ENCODE data around the gene EFCAB8.

EFCAB8 gene

GRCh38 chr20:32893263-32894025, 34.7 kb downstream of the EFCAB8 start:
- no peaks in the 10 kb centered on the region for H4K20me1 ChIP-seq (ENCODE audit: insufficient read depth)
- no peak overlapping the region for H3K4me2 ChIP-seq
- no peaks in the 10 kb centered on the region for H3K27me3 ChIP-seq (ENCODE audit: insufficient read depth, low read depth)
- no peaks in the 10 kb centered on the region for H3K4me1 ChIP-seq (ENCODE audit: low read depth, poor library complexity, severe bottlenecking)
- no peak overlapping the region for H3K9ac ChIP-seq
- no peaks in the 10 kb centered on the region for H3K36me3 ChIP-seq (ENCODE audit: insufficient read depth)
- H3K27ac ChIP-seq: no peak overlapping the region
- no peaks in the 10 kb centered on the region for H3K79me2 ChIP-seq (ENCODE audit: insufficient read depth, low read depth)
- H2AFZ ChIP-seq (ENCODE audit: low read depth): no peak overlapping the region
- no peak overlapping the region for H3K4me3 ChIP-seq (IDR thresholded peaks at IDR 0.05; ENCODE audit: insufficient read depth, low read depth, low read length)
- TF ChIP-seq CTCF (conservative IDR thresholded peaks at IDR 0.05; ENCODE audit: low read depth, low read length): no peak

- Histone ChIP-seq H2AFZ (ENCODE audit: low read depth) (no peak overlapping the region), H3K4me3 (IDR thresholded peaks at IDR 0.05; ENCODE audit: insufficient read depth, low read depth, low read length) (no peak overlapping the region), H4K20me1 (ENCODE audit: insufficient read depth) (no peaks in the 10 kb centered on the region), H3K27me3 (ENCODE audit: insufficient read depth, low read depth) (no peaks in the 10 kb centered on the region), H3K27ac (no peak overlapping the region), H3K36me3 (ENCODE audit: insufficient read depth) (no peaks in the 10 kb centered on the region), H3K4me2 (no peak overlapping the region), H3K79me2 (ENCODE audit: insufficient read depth, low read depth) (no peaks in the 10 kb centered on the region), H3K4me1 (ENCODE audit: low read depth, poor library complexity, severe bottlenecking) (no peaks in the 10 kb centered on the region), H3K9ac (no peak overlapping the region)
- TF ChIP-seq CTCF (conservative IDR thresholded peaks at IDR 0.05; ENCODE audit: low read depth, low read length): peak; percentile 64
These were observed 35.3 kb downstream of the EFCAB8 start for GRCh38 chr20:32894026-32894483.

- no peaks in the 10 kb centered on the region for H3K36me3 ChIP-seq (ENCODE audit: insufficient read depth)
- H3K9ac ChIP-seq: no peak overlapping the region
- no peaks in the 10 kb centered on the region for H3K27me3 ChIP-seq (ENCODE audit: insufficient read depth, low read depth)
- TF ChIP-seq CTCF (conservative IDR thresholded peaks at IDR 0.05; ENCODE audit: low read depth, low read length): no peak
- H3K79me2 ChIP-seq (ENCODE audit: insufficient read depth, low read depth): no peaks in the 10 kb centered on the region
- no peak overlapping the region for H3K27ac ChIP-seq
- no peak overlapping the region for H2AFZ ChIP-seq (ENCODE audit: low read depth)
- no peak overlapping the region for H3K4me2 ChIP-seq
- no peaks in the 10 kb centered on the region for H4K20me1 ChIP-seq (ENCODE audit: insufficient read depth)
- H3K4me3 ChIP-seq (IDR thresholded peaks at IDR 0.05; ENCODE audit: insufficient read depth, low read depth, low read length): no peak overlapping the region
- no peaks in the 10 kb centered on the region for H3K4me1 ChIP-seq (ENCODE audit: low read depth, poor library complexity, severe bottlenecking)
These were observed 36.1 kb downstream of the EFCAB8 start for GRCh38 chr20:32894711-32895355.

- Histone ChIP-seq H3K36me3 (ENCODE audit: insufficient read depth) (no peaks in the 10 kb centered on the region), H3K4me2 (no peak overlapping the region), H3K4me3 (IDR thresholded peaks at IDR 0.05; ENCODE audit: insufficient read depth, low read depth, low read length) (no peak overlapping the region), H3K4me1 (ENCODE audit: low read depth, poor library complexity, severe bottlenecking) (no peaks in the 10 kb centered on the region), H3K27me3 (ENCODE audit: insufficient read depth, low read depth) (no peaks in the 10 kb centered on the region), H3K27ac (no peak overlapping the region), H3K79me2 (ENCODE audit: insufficient read depth, low read depth) (no peaks in the 10 kb centered on the region), H4K20me1 (ENCODE audit: insufficient read depth) (no peaks in the 10 kb centered on the region), H2AFZ (ENCODE audit: low read depth) (no peak overlapping the region), H3K9ac (no peak overlapping the region)
- TF ChIP-seq CTCF (conservative IDR thresholded peaks at IDR 0.05; ENCODE audit: low read depth, low read length): no peak
These were observed 38.0 kb downstream of the EFCAB8 start for GRCh38 chr20:32896521-32897280.

Measured in KMS-11 (cell line).